ENCODE measurements around the gene GUCA2B. TPM values are rescaled to one million over a fixed set of nuclear protein-coding genes. Genes with fewer than 3 reads are reported as not detected.

Gene GUCA2B
- total RNA-seq, 1 experiment from 2014 or later, result not detected

DNA sequence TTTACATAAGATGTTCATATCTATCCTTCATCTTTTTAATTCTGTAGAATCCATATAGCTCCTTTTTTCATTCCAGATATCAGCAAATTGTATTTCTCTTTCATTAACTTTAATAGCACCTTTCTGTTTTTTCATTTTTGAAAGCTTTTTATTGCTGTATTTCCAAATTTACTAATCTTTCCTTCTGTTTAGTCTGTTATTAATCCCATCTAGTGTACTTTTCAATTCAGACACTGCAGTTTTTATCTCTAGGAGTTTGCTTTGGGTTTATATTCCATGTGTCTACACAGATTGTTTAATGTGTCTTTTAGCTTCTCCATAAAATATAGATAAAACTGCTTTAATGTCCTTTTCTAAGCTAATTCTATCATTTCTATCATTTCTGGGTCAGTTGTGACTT, 48.8 kb downstream of the GUCA2B start:
- no peak overlapping the region for H3K27ac Mint-ChIP-seq
- peaks cover 14 to 29% (median 23%) of the 10 kb centered on the region in 3 experiments; a peak in 6 of 7 replicates for H3K36me3 Mint-ChIP-seq (ENCODE audit: insufficient read depth in 1 of 3, low read depth in 3 of 3)
- H3K4me1 ChIP-seq (ENCODE audit: insufficient read depth, low read length), result no peaks in the 10 kb centered on the region
- no peaks in the 10 kb centered on the region for H3K27me3 Mint-ChIP-seq (ENCODE audit: low read depth)
- H3K23ac ChIP-seq (ENCODE audit: insufficient read length, low read depth, low read length), result no peak overlapping the region
- H3K14ac ChIP-seq (ENCODE audit: insufficient read depth, low read length), result no peak overlapping the region
- H3K4me3 Mint-ChIP-seq, result no peak overlapping the region
- no peak overlapping the region for H2AK5ac ChIP-seq (ENCODE audit: insufficient read length, low read length)
- H4K8ac ChIP-seq (replicated peaks; ENCODE audit: insufficient read length, low read depth, low read length), result no peak overlapping the region
- H2BK20ac ChIP-seq (ENCODE audit: low read depth, low read length, poor library complexity, severe bottlenecking), result no peak overlapping the region
- no peaks in the 10 kb centered on the region for H4K20me1 ChIP-seq (ENCODE audit: control insufficient read depth, insufficient read depth, insufficient read length)
- H2BK5ac ChIP-seq (ENCODE audit: insufficient read length, low read length), result no peak overlapping the region
- no peak overlapping the region for H4K91ac ChIP-seq (ENCODE audit: insufficient read length, low read depth, low read length)
- no peak overlapping the region for H3K4ac ChIP-seq (ENCODE audit: low read depth, low read length)
- no peak overlapping the region for H3K4me2 ChIP-seq (ENCODE audit: insufficient read depth, insufficient read length, low read length)
- H4K5ac ChIP-seq (ENCODE audit: insufficient read length, low read depth, low read length), result no peak overlapping the region
- no peak overlapping the region for H3T11ph ChIP-seq (ENCODE audit: low read length)
- H3K23me2 ChIP-seq (ENCODE audit: insufficient read length, low read depth, low read length, poor library complexity, severe bottlenecking), result no peaks in the 10 kb centered on the region
- no peak overlapping the region for H3K18ac ChIP-seq (ENCODE audit: insufficient read length, low read depth, low read length)
- no peaks in the 10 kb centered on the region for H3K9me3 ChIP-seq (ENCODE audit: control insufficient read depth, low read depth, low read length)
- TF ChIP-seq, protein P1, sequence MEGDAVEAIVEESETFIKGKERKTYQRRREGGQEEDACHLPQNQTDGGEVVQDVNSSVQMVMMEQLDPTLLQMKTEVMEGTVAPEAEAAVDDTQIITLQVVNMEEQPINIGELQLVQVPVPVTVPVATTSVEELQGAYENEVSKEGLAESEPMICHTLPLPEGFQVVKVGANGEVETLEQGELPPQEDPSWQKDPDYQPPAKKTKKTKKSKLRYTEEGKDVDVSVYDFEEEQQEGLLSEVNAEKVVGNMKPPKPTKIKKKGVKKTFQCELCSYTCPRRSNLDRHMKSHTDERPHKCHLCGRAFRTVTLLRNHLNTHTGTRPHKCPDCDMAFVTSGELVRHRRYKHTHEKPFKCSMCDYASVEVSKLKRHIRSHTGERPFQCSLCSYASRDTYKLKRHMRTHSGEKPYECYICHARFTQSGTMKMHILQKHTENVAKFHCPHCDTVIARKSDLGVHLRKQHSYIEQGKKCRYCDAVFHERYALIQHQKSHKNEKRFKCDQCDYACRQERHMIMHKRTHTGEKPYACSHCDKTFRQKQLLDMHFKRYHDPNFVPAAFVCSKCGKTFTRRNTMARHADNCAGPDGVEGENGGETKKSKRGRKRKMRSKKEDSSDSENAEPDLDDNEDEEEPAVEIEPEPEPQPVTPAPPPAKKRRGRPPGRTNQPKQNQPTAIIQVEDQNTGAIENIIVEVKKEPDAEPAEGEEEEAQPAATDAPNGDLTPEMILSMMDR (conservative IDR thresholded peaks at IDR 0.05), result no peak
- H3K79me2 ChIP-seq (ENCODE audit: insufficient read depth, low read length), result 0 out of 2 replicates have a peak, but pooled peaks cover 2% of the 10 kb centered on the region
- no peak overlapping the region for H3K9ac ChIP-seq (ENCODE audit: extremely low read depth, insufficient read length, low read length)
- no peak overlapping the region for H2BK15ac ChIP-seq (ENCODE audit: low read depth, low read length)
- H3K56ac ChIP-seq (ENCODE audit: insufficient read length, low read depth, low read length), result no peak overlapping the region
- no peaks in the 10 kb centered on the region for H3K4me1 Mint-ChIP-seq
- H2BK12ac ChIP-seq (ENCODE audit: insufficient read length, low read depth, low read length), result no peak overlapping the region
- no peak overlapping the region for H2AFZ ChIP-seq (ENCODE audit: low read length)
- no peak for DNase-seq
- no peak overlapping the region for H2BK120ac ChIP-seq (ENCODE audit: low read depth, low read length, poor library complexity, severe bottlenecking)
- no peak overlapping the region for H3K27ac ChIP-seq (ENCODE audit: insufficient read length, low read depth, low read length)
- H3K79me1 ChIP-seq (ENCODE audit: insufficient read depth, low read depth, low read length, poor library complexity, severe bottlenecking), result peaks cover 4% of the 10 kb centered on the region
- H3K27me3 ChIP-seq (ENCODE audit: insufficient read depth, low read length), result no peaks in the 10 kb centered on the region
- H3K9me3 Mint-ChIP-seq, result no peaks in the 10 kb centered on the region

Other genes starting within 250 kb of the GUCA2B start
- gene HIVEP3, start 234.5 kb upstream of the GUCA2B start, total RNA-seq (2021), result 1.2 and 1.4 TPM in 2 replicates
- not detected in 2 replicates for gene GUCA2A, start 11.3 kb downstream of the GUCA2B start, total RNA-seq (2021)
- 45.8 and 49.9 TPM in 2 replicates for gene FOXJ3, start 181.8 kb downstream of the GUCA2B start, total RNA-seq (2021)
- 4.7 and 6.2 TPM in 2 replicates for gene RIMKLA, start 227.4 kb downstream of the GUCA2B start, total RNA-seq (2021)